COLO668 (cell line): Measurements from ENCODE around the gene NAGK.
"Not testable (repeated sequence)": the region's sequence is repeated elsewhere in the genome, so short reads cannot be mapped to it uniquely, and the experiment has no call there.

Experiments used
- DNase-seq: peaks from one replicate; lab custom pipeline; 2025; ENCODE audit not compliant: unreplicated experiment; lab: John Stamatoyannopoulos, UW

NAGK gene

DNA sequence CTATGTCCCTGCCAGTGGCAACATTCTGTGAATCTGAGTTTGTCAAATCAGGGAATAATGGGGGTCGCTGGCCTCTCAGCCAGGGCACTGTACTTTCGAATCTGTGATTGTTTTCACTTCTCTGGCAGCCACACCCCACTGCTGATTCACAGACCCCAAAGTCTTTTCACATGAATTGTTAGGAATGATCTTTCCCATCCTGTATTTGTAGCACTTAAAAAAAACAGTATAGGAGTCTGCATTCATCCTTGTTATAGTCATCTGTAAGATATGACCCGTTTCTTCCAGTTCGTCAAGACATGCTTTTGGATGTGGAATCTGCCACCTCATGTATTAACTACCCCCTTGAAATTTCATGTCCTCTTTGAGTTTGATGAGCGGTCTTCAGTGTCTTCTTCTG lies 928 bp downstream of the NAGK start:
- no peak for DNase-seq

DNA sequence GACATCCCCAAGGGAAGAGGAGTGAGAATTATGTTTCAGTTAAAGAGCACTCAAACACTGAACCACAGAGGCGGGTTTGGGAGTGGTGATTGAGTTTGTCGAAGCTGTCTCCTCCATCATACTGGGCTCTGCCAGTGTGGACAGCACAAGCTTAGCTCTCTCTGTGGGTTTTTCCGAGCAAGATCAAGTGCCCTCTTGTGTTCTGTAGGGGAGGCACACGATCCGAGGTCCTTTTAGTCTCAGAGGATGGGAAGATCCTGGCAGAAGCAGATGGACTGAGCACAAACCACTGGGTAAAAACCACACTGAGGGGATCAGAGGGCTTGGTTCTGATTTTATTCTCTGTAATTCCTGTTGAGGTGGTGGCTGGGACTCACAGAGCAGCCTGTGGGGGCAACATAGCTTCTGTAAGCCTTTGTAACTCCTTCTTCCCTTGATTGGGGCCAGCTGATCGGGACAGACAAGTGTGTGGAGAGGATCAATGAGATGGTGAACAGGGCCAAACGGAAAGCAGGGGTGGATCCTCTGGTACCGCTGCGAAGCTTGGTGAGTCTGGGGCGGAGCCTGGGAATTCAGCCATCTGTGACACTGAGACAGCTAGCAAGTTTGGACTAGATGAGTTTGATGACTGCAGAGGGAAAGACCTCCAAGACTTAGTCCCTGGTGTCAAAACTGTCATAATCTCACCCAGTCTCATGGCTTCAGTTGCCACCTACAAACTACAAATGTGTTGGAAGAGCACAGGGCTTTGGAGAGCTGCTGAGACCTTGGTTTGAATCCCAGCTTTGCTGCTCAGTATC lies 2.0 kb downstream of the NAGK start:
- peak; percentile 16 for DNase-seq

DNA sequence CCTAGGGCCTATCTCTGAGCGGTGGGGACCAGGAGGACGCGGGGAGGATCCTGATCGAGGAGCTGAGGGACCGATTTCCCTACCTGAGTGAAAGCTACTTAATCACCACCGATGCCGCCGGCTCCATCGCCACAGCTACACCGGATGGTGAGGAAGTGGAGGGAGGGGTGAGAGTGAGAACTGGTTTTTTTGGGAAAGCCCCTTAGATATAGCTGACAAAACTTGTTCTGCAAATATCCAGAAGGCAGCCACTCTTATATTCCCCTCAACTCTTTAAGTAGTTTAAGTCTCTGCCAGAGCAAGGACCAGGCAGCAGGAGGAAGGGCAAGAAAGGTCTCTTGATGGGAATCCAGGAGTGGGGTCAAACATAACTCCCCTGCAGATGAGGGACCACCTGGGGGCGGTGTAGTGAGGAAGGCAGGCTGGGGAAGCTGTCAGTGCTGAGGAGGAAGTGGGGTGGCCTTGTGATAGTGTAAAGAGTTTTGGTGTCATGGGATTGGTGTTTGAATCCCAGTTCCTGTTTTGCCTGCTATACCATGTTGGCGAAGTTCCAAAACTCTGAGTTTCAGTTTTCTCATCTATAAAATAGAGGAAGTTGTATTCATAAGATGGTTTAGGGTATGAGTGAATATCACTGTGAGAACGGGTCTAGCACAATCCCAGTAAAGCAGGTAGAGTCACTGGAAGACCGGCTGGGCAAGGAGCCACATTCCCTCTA lies 3.4 kb downstream of the NAGK start:
- no peak for DNase-seq

DNA sequence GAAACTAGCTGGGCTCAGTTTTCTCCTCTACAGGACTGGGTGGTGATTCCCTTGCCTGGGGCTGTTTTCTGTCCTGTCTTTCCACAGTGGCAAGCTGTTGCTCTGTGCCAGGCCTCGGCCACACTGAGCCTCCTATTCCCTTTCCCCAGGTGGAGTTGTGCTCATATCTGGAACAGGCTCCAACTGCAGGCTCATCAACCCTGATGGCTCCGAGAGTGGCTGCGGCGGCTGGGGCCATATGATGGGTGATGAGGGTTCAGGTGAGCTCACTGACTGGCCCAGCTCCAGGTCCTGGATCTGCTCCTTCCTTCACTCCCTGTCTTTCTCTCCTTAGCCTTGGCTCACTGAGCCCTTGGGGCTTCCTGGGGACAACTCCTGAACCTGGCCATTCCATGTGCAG lies 4.0 kb downstream of the NAGK start:
- DNase-seq = no peak

DNA sequence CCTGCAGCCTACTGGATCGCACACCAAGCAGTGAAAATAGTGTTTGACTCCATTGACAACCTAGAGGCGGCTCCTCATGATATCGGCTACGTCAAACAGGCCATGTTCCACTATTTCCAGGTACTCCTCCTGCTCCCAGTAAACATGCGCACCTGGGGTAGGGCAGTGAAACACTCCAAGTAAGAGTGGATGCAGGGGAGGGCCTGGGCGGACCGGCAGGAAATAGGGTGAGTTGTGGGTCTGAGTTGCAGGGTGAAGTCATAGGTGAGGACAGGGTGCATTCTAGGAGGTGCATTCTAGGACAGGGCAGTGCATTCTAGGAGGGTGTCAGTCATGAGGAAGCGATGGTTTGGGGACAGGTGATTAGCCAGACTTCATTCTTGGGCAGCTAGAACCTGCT lies 5.0 kb downstream of the NAGK start:
- DNase-seq = no peak

DNA sequence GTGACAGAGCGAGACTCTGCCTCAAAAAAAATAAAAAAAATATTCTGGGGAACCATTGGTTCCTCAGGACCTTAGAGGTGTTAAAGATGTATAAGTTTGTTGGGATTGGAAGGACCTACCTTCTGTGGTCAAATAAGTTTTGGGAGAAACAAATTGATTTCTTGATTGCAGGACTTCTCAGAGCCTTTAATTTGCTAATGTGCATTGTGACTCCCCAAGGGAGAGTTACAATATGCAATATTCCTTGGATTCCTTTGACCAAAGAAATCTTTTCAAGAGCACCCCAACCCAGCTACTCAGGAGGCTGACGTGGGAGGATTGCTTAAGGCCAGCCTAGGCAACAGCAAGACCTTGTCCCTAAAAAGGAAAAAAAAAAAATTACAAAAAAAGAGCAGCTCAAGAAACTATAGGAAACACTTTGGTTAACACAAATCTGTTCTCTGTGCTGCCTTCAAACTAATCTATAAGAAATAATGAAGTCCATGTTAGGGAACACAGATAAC lies 6.5 kb downstream of the NAGK start:
- no peak for DNase-seq

DNA sequence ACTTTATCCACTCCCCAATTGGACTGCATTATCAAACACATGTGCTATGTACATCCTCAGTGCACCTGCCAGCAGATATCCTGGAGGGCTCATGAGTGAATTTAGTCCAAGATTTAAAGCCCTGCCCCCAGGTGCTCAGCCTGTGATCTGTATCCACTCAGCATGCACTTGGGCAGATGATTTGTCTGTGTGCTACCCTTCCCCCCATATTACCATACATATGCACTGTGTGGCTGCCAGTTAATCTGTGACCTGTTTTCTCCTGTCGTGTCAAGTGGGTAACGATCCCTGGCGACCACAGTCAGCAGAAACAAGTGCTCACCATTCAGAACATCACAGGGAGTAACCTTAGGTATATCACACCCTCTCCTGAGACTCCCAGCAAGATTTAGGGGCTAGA lies 10.2 kb downstream of the NAGK start:
- DNase-seq = peak; percentile 19

DNA sequence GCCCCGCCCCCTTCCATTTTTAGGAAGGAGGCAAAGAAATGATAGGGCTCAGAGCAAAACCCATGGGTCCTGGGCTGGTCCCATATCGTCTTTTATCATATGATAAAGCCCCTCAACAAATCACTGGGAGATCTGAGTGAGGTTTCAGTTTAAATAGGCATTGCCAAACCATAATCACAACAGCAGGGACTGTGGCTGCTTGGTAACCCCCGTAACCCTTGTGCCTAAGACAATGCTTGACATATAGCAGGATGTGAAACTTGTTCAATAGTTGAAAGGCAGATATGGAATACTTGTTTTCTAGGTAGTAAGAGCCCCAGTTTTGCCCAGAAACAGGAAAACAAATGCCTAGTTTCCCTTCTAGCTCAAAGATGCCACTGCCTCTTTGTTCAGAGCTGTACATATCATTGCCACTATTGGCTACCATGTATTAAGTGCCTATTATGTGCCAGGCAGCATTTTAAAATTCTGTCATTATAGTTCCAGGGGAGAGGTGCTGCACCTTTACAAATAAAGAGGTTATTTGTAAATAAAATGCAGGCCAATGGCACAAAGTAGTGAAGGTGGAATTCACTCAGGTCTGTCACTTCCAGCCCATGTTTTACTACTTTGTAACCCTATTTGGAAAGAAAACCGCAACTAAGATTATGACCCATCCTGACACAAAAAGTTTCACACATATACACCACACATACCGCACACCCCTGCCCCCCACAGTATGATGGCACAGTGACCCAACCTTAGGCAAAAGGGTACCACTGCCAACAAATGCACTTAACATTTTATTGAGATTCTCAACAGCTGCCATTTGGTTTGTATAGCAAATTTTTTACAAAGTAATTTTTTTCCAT lies 14.2 kb downstream of the NAGK start:
- no peak for DNase-seq

DNA sequence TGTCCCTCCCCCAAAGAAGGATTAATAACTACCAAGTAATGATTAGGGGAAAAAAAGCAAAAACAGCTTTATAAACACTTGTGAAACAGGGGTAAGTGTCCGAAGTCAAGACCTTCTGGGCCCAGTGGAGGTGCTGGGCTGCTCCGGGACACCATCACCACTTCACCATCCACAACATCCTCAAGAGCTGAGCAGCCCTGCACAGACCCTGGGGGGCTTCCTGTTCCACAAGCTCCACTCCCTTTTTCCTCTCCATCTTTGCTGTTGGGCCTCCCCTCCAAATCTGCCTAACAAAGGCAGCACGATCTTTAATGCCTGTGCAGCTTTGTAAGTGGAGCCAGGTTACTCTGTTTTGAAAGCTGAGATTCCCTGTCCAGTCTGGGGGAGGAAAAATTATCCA lies 14.8 kb downstream of the NAGK start:
- DNase-seq = not testable (repeated sequence)

DNA sequence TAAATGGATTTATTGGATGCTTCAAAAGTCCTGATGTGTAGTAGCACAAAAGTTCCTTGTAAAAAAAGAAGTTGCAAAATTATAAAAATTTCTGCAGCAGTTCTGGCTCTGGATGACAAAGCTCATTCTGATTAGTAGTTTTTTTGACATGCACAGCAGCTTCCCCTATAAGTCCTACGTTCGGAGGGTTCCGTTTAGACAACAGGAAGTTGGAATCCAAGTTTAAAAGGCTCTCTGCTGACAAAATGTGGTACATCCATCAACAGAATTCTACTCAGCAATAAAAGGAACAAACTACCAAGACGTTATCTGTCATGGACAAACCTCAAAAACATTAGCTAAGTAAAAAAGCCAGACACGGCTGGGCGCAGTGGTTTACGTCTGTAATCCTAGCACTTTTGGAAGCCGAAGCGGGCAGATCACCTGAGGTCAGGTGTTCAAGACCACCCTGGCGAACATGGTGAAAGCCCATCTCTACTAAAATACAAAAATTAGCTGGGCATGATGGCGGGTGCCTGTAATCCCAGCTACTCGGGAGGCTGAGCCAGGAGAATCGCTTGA lies 15.4 kb downstream of the NAGK start:
- not testable (repeated sequence) for DNase-seq

DNA sequence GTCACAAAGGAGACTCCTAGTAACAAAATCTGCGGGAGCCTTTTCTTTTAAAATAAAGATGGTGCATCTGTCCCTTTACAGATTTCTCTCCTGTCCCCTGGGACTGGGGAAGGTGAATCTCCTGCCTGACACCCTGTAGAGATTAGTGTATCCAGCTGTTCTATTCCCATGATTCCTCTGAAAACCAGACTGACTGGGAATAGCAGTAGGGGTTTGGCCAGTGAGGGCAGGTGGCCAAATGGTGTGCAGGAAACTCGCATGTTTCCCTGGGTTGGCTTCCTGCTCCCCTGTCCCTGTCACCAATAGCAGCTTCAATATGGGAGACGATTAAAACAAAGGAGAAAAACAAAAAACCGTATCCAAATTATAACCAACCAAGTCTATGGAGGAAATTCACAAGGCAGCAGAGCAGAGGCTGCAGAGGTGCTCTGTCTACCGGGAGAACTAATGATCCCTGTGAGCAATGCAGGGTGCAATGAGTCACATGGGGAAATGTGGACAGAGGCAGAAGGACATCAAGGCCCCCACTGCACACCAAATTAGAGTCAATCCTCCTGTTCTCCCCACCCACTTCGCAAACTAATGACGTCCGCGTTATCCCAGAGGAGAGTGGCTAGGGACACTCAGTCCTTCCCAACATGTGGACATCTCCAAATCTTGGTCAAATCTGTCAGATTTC lies 17.0 kb downstream of the NAGK start:
- DNase-seq = not testable (repeated sequence)

DNA sequence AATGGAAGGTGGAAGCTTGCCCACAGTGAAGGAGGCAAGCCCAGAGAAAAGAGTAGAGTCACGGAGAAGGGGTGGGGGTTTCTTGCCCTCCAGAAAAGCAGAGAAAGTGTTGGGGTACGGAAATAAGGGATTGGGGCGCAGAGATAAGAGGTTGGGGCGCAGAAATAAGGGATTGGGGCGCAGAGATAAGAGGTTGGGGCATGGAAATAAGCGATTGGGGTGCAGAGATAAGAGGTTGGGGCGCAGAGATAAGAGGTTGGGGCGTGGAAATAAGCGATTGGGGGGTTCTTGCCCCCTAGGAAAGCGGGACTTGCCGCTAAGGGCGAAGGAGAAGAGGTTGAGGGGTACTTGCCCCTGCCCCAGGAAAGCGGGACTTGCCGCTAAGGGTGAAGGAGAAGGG lies 21.0 kb downstream of the NAGK start:
- not testable (repeated sequence) for DNase-seq

DNA sequence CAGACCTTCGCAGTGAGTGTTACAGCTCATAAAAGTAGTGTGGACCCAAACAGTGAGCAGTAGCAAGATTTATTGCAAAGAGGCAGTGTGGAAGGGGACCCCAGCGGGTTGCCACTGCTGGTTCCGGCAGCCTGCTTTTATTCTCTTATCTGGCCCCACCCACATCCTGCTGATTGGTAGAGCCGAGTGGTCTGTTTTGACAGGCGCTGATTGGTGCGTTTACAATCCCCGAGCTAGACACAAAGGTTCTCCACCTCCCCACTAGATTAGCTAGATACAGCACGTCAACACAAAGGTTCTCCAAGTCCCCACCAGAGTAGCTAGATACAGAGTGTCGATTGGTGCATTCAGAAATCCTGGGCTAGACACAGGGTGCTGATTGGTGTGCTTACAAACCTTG lies 23.4 kb downstream of the NAGK start:
- not testable (repeated sequence) for DNase-seq

DNA sequence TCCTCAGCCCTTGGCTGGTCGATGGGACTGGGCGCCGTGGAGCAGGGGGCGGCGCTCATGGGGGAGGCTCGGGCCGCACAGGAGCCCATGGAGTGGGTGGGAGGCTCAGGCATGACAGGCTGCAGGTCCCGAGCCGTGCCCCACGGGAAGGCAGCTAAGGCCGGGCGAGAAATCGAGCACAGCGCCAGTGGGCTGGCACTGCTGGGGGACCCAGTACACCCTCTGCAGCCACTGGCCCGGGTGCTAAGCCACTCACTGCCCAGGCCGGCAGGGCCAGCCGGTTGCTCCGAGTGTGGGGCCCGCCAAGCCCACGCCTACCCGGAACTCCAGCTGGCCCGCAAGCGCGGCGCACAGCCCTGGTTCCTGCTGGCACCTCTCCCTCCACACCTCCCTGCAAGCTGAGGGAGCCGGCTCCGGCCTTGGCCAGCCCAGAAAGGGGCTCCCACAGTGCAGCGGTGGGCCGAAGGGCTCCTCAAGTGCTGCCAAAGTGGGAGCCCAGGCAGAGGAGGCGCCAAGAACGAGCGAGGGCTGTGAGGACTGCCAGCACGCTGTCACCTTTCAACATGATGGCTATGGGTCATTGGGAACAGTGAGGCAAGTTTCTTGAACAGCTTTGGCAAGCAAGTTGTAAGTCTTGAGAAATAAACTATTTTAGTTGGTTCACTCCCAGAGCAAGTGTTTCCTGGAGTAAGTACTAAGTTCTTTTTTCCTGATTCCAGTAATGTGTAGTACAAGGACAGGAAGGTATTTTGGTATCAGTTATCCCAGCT lies 24.2 kb downstream of the NAGK start:
- DNase-seq = not testable (repeated sequence)

DNA sequence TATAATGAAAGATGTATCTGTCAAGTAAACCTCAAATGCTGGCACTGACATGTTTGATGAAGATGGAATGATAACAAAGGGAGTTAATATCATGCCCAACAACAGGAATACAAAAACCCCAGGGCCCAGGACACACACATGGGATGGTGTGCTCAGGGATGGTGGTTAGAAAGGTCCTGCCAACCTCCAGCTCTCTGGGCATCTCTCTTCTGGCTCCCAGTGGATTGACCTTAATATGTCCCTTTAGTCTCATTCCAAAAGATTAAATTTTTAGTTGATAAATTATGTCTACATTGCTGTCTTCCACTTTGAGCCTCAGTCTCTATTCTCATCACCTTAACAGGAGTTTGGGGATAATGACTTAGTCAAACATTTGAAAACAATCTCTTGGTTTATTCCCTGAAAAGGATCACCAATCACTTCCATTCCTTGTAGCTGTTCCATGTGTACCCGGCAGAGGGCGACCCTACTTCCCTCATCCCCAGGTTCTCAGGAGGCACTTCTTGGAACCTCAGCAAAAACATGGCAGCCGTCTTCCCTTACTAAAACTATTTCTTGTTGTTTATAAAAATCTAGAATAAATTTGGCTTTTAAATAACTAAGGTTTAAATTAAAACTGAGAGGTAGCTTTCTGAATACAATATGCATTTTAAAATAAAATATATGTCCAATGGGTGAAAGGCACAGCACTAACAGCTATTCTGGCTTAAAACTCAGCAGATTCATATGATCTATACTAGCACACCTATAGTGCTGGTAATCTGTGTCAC lies 31.9 kb downstream of the NAGK start:
- peak; percentile 44 for DNase-seq

DNA sequence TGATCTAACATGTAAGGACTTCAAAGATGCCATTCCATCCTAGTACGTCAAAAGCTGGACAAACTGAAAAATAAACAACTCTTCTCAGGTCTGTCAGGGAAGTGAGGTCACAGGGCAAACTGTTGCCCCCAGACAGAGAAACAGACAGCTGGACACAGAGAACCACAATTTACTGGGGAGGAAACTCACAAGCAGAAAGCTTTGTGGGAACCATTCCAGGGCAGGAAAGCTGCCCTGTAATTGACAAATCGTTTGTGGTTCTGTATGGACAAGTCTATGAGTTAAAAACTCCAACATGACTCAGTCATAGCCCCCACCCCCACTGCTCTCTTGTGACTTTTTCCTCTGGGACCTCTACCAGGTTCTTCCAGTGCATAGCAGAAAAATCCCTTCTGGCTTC lies 33.2 kb downstream of the NAGK start:
- no peak for DNase-seq

DNA sequence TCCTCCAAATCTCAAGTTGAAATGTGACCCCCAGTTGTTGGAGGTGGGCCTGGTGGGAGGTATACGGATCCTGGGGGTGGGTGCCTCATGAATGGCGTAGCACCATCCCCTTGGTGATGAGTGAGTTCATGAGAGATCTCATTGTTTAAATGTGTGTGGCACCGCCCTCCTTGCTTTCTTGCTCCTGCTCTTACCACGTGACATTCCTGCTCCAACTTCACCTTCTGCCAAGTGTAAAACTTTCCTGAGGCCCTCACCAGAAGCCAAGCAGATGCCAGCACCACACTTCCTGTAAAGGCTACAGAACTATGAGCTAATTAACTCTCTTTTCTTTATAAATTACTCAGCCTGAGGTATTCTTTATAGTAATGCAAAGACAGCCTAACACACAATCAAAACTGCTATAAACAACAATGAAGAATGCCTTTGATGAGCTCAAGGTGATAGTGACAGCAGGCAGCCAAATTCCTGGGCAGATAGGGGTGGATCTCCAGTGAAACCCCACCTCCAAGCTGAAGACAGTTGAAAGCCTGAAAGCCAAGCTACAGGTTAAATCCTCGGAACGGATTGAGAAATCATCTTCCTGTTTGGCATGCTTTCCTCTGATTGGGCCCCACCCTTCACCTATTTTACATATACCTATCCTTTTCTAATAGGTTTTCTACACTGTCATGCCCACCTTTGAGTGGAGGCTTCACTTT lies 34.7 kb downstream of the NAGK start:
- no peak for DNase-seq

DNA sequence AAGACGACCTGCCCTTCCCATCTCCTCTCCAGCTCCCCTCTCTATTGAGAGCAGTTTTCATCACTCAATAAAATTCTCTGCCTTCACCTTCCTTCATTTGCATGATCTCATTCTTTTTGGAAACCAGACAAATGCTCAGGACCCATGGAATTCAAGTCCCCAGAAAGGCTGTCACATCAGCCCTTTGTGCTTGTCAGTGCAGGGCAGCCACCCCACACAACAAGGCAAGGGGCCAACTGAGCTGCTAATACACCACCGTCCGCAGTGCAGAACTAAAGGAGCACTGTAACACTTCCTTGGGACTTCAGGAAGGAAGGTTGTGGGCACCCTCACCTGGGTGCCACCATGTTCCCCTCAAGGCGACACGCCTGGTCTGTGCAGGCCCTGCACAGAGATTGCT lies 35.4 kb downstream of the NAGK start:
- no peak for DNase-seq
